ENCODE measurements around the gene HHAT. TPM values are rescaled to one million over a fixed set of nuclear protein-coding genes. Genes with fewer than 3 reads are reported as not detected.

The HHAT gene
- total RNA-seq, 1 experiment from 2014 or later: 4.6 TPM

DNA sequence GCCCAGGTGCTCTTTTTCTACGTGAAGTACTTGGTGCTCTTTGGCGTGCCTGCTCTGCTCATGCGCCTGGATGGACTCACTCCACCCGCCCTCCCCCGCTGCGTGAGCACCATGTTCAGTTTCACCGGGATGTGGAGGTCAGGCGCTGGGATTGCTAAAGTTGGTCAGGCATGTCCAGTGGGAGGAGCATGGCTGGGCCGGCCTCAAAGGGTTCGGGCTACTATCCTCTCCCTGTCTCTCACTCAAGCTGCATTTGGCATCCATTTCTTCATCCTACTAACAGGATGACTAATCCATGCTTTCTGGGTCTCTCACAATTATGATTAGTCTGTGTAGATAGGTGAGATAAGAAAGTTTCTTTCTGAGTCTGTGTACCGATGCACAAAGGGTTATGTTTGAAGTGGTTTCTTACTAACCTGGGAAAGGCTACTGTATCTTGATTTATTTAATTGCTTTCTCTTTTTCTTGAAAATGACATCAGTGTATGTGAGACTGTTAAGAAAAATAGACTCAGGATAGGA, 135.9 kb downstream of the HHAT start:
- TF ChIP-seq, protein P1, sequence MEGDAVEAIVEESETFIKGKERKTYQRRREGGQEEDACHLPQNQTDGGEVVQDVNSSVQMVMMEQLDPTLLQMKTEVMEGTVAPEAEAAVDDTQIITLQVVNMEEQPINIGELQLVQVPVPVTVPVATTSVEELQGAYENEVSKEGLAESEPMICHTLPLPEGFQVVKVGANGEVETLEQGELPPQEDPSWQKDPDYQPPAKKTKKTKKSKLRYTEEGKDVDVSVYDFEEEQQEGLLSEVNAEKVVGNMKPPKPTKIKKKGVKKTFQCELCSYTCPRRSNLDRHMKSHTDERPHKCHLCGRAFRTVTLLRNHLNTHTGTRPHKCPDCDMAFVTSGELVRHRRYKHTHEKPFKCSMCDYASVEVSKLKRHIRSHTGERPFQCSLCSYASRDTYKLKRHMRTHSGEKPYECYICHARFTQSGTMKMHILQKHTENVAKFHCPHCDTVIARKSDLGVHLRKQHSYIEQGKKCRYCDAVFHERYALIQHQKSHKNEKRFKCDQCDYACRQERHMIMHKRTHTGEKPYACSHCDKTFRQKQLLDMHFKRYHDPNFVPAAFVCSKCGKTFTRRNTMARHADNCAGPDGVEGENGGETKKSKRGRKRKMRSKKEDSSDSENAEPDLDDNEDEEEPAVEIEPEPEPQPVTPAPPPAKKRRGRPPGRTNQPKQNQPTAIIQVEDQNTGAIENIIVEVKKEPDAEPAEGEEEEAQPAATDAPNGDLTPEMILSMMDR (IDR thresholded peaks at IDR 0.05; ENCODE audit: unreplicated experiment): no peak
- peak; percentile 63 for DNase-seq (ENCODE audit: unreplicated experiment)
- H3K27me3 Mint-ChIP-seq (ENCODE audit: insufficient read depth, unreplicated experiment): no peaks in the 10 kb centered on the region
- intact Hi-C loops (cut with micrococcal nuclease): loop anchor here (2.0 kb wide), 1 partner anchor 16 kb away; no protein-coding TSS in a partner anchor
- no peaks in the 10 kb centered on the region for H3K9me3 Mint-ChIP-seq (ENCODE audit: unreplicated experiment)
- BruUV-seq (replicated peaks): no TSS peak
- H3K4me1 Mint-ChIP-seq (ENCODE audit: insufficient read depth, unreplicated experiment): peaks cover 6% of the 10 kb centered on the region
- ChIA-PET POLR2A (no interaction called here), CTCF (interaction anchor here (8.8 kb wide), 1 partner anchor 16 kb away, joined by 87 read pairs; no protein-coding TSS in a partner anchor)
- H3K27ac Mint-ChIP-seq (ENCODE audit: low read depth, unreplicated experiment): no peak overlapping the region
- no peak overlapping the region for H3K4me3 Mint-ChIP-seq (ENCODE audit: unreplicated experiment)
- H3K36me3 Mint-ChIP-seq (ENCODE audit: insufficient read depth, unreplicated experiment): no peaks in the 10 kb centered on the region

DNA sequence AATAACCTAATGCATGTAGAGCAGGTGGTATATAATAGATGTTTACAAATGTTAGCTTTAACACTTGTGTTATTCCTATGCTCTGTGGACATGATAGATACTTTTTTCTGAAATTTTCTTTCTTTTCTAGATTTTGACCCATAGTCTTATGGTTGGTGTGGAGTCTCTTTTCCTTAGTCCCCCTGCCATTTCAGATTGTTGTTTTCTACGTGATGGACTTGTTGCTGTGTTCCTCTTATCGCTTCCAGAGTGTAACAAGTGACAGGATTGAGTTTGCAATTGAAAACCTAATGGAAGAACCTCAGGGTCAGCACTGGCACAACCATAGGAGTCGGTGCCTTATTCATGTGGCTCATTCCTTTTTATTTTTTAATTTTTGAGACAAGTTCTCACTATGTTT, 136.4 kb downstream of the HHAT start:
- no TSS peak for BruUV-seq (replicated peaks)
- H3K4me1 Mint-ChIP-seq (ENCODE audit: insufficient read depth, unreplicated experiment): peaks cover 6% of the 10 kb centered on the region
- intact Hi-C loops (cut with micrococcal nuclease): loop anchor here (2.0 kb wide), 1 partner anchor 16 kb away; no protein-coding TSS in a partner anchor
- H3K4me3 Mint-ChIP-seq (ENCODE audit: unreplicated experiment): no peak overlapping the region
- no peak for DNase-seq (ENCODE audit: unreplicated experiment)
- no peaks in the 10 kb centered on the region for H3K27me3 Mint-ChIP-seq (ENCODE audit: insufficient read depth, unreplicated experiment)
- H3K9me3 Mint-ChIP-seq (ENCODE audit: unreplicated experiment): no peaks in the 10 kb centered on the region
- H3K36me3 Mint-ChIP-seq (ENCODE audit: insufficient read depth, unreplicated experiment): no peaks in the 10 kb centered on the region
- TF ChIP-seq, protein P1 (IDR thresholded peaks at IDR 0.05; ENCODE audit: unreplicated experiment): no peak
- no peak overlapping the region for H3K27ac Mint-ChIP-seq (ENCODE audit: low read depth, unreplicated experiment)
- POLR2A ChIA-PET: no interaction called here
- CTCF ChIA-PET: no interaction called here

DNA sequence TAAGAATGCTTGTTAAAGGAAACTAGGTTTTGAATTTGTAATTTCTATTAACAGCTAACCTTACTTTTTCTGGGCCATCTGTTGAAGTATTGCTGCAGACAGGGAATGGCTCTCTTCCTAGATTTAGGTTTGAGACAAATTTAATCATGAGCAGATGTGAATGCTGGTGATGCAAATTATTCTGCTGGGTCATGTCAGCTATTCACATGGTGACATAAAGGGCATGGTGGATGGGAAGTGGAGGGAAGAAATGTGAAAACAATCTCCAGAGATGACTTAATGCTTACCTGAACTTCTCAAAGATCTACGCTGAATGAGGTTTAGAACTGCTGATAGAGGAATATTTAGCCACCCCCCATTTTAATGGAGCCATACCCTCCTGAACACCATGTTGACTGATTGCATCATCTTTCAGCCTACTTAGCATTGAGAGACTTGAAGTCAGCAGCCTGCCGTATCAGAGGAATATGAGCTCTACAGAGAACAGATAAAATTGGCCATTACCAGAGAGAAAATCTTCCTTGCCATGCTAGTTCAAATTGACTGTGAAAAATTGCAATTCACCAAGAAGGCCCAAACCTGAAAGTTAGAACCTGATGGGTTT, 138.8 kb downstream of the HHAT start:
- no peak overlapping the region for H3K4me3 Mint-ChIP-seq (ENCODE audit: unreplicated experiment)
- intact Hi-C loops (cut with micrococcal nuclease): no loop called here
- ChIA-PET POLR2A (no interaction called here), CTCF (interaction anchor here (0.7 kb wide), 1 partner anchor 11 kb away, joined by 3 read pairs; no protein-coding TSS in a partner anchor)
- peaks cover 6% of the 10 kb centered on the region for H3K4me1 Mint-ChIP-seq (ENCODE audit: insufficient read depth, unreplicated experiment)
- DNase-seq (ENCODE audit: unreplicated experiment): no peak
- no peaks in the 10 kb centered on the region for H3K36me3 Mint-ChIP-seq (ENCODE audit: insufficient read depth, unreplicated experiment)
- no TSS peak for BruUV-seq (replicated peaks)
- H3K27ac Mint-ChIP-seq (ENCODE audit: low read depth, unreplicated experiment): no peak overlapping the region
- H3K27me3 Mint-ChIP-seq (ENCODE audit: insufficient read depth, unreplicated experiment): peaks cover under 1% of the 10 kb centered on the region
- no peaks in the 10 kb centered on the region for H3K9me3 Mint-ChIP-seq (ENCODE audit: unreplicated experiment)
- TF ChIP-seq, protein P1 (IDR thresholded peaks at IDR 0.05; ENCODE audit: unreplicated experiment): no peak

DNA sequence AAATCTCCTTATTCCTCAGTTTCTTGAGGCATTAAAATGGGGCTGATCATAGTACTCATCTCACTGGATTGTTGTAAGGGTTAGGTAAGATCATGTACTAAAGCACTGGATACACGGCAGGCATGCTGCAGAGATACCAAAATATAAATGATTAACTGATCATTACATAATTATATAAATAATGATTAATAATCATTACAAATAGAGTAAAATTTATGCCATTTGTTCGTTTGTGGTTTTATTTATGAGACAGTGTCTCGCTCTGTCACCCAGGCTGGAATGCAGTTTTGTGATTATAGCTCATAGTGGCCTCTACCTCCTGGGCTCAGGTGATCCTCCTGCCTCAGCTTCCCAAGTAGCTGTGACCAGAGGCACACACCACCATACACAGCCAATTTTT, 140.7 kb downstream of the HHAT start:
- TF ChIP-seq, protein P1 (IDR thresholded peaks at IDR 0.05; ENCODE audit: unreplicated experiment): no peak
- Mint-ChIP-seq H3K27me3 (ENCODE audit: insufficient read depth, unreplicated experiment) (peaks cover 13% of the 10 kb centered on the region), H3K27ac (ENCODE audit: low read depth, unreplicated experiment) (no peak overlapping the region), H3K36me3 (ENCODE audit: insufficient read depth, unreplicated experiment) (no peaks in the 10 kb centered on the region), H3K9me3 (ENCODE audit: unreplicated experiment) (no peaks in the 10 kb centered on the region), H3K4me3 (ENCODE audit: unreplicated experiment) (no peak overlapping the region), H3K4me1 (ENCODE audit: insufficient read depth, unreplicated experiment) (peaks cover 3% of the 10 kb centered on the region)
- intact Hi-C loops (cut with micrococcal nuclease): no loop called here
- no peak for DNase-seq (ENCODE audit: unreplicated experiment)
- ChIA-PET POLR2A (interaction anchor here (0.6 kb wide), 1 partner anchor 521 kb away, joined by 4 read pairs; no protein-coding TSS in a partner anchor), CTCF (interaction anchor here (0.8 to 1.0 kb wide), 3 partner anchors 11 to 20 kb away, joined by 3 to 4 read pairs (median 3); no protein-coding TSS in a partner anchor)
- no TSS peak for BruUV-seq (replicated peaks)
